Activated CD4-positive, alpha-beta T cell treated with anti-CD3 and anti-CD28 coated beads for 24 hours (primary cell): Measurements from ENCODE around the gene C22orf42.
"Not testable (repeated sequence)": the region's sequence is repeated elsewhere in the genome, so short reads cannot be mapped to it uniquely, and the experiment has no call there.

Source experiments
- DNase-seq, 2 donors: peaks; one replicate each; pipeline ENCODE4 v3.0.0-alpha.2; 2020; ENCODE audit warnings: low read depth in 2 of 2

C22orf42 gene

GRCh38 chr22:32185821-32186220 is 26.7 kb upstream of the C22orf42 start:
- no peak for DNase-seq

GRCh38 chr22:32183625-32184024 is 24.5 kb upstream of the C22orf42 start:
- DNase-seq: no peak

- no peak for DNase-seq
These were observed 21.9 kb upstream of the C22orf42 start for GRCh38 chr22:32181043-32181442.

GRCh38 chr22:32177221-32177765 is 18.2 kb upstream of the C22orf42 start:
- DNase-seq: no peak

- peak in 1 of 2 donors; percentile 3 for DNase-seq
These were observed 16.9 kb upstream of the C22orf42 start for GRCh38 chr22:32175683-32176644.

GRCh38 chr22:32175115-32175514 is 16.0 kb upstream of the C22orf42 start:
- DNase-seq: no peak

- DNase-seq: no peak
These were observed 6.6 kb upstream of the C22orf42 start for GRCh38 chr22:32165681-32166080.

- DNase-seq: no peak
These were observed 5.2 kb upstream of the C22orf42 start for GRCh38 chr22:32164075-32164860.

- not testable (repeated sequence) for DNase-seq
These were observed 1.3 kb upstream of the C22orf42 start for GRCh38 chr22:32160411-32160810.

- DNase-seq: not testable (repeated sequence)
These were observed 1.5 kb downstream of the C22orf42 start for GRCh38 chr22:32157632-32158031.

- DNase-seq: not testable (repeated sequence)
These were observed 4.4 kb downstream of the C22orf42 start for GRCh38 chr22:32154727-32155126.

GRCh38 chr22:32151641-32152040 is 7.5 kb downstream of the C22orf42 start:
- not testable (repeated sequence) for DNase-seq

GRCh38 chr22:32150647-32151046 is 8.5 kb downstream of the C22orf42 start:
- not testable (repeated sequence) for DNase-seq

- DNase-seq: not testable (repeated sequence)
These were observed 10.7 kb downstream of the C22orf42 start for GRCh38 chr22:32148372-32148771.

- DNase-seq: not testable (repeated sequence)
These were observed 12.0 kb downstream of the C22orf42 start for GRCh38 chr22:32147128-32147527.

GRCh38 chr22:32144496-32145274 is 14.4 kb downstream of the C22orf42 start:
- no peak for DNase-seq

GRCh38 chr22:32142600-32142999 is 16.5 kb downstream of the C22orf42 start:
- DNase-seq: no peak

- DNase-seq: not testable (repeated sequence)
These were observed 18.4 kb downstream of the C22orf42 start for GRCh38 chr22:32140688-32141087.

GRCh38 chr22:32138576-32138975 is 20.5 kb downstream of the C22orf42 start:
- not testable (repeated sequence) for DNase-seq

GRCh38 chr22:32137731-32138324 is 21.3 kb downstream of the C22orf42 start:
- peak; percentile 8 to 33 for DNase-seq

- DNase-seq: not testable (repeated sequence)
These were observed 22.2 kb downstream of the C22orf42 start for GRCh38 chr22:32136881-32137280.
